NCI-H1105 treated with DMSO at 0.1 percent for 48 hours (cell line): ENCODE results near the gene ASTL.

Source experiments
- DNase-seq: peaks from one replicate; lab custom pipeline; 2025; lab: John Stamatoyannopoulos, UW

ASTL gene

DNA sequence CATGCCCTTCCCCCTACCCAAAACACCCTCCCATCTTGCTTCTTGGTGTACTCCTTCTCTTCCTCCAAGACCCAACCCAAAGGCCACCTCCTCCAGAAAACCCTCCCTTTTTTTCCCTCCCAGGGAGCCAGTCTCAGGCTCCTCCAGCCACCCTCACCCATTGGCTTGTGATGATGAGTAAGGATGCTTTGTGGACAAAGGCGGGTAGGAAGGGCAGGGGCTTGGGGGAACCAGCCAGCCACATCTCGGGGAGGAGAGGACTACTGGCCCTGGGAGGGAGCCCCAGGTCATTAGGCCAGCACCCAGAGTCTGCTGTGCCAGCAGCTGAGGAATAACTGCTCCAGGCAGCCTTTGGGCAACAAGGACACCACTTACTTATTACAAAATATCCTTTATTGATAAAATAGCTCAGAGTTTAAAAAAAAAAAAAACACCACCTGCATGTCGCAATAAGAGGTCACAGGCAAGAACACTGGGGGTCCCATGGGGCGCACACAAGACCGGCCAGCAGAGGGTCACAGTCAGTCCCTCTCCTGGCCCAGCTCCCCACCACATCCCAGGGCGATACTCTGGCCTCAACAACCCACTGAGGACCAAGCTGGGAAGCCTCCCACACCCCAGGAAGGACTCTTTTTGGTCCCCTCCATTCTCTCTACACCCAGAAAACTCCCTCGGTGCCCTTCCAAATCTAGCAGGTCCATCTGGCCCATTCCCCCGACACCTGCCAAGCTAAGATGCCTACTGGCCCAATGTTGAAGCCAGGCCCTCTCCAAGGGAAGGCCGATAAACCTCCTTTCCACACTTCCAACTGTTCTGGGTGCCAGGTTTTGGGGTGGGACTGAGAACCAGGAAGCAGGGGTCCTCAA lies 25.6 kb downstream of the ASTL start:
- no peak for DNase-seq

- no peak for DNase-seq
Observed at GRCh38 chr2:96111823-96112500, 26.3 kb downstream of the ASTL start.

- DNase-seq = no peak
Observed at GRCh38 chr2:96111257-96111640, 27.1 kb downstream of the ASTL start.

- DNase-seq = no peak
Observed at GRCh38 chr2:96110621-96111256, 27.6 kb downstream of the ASTL start.

DNA sequence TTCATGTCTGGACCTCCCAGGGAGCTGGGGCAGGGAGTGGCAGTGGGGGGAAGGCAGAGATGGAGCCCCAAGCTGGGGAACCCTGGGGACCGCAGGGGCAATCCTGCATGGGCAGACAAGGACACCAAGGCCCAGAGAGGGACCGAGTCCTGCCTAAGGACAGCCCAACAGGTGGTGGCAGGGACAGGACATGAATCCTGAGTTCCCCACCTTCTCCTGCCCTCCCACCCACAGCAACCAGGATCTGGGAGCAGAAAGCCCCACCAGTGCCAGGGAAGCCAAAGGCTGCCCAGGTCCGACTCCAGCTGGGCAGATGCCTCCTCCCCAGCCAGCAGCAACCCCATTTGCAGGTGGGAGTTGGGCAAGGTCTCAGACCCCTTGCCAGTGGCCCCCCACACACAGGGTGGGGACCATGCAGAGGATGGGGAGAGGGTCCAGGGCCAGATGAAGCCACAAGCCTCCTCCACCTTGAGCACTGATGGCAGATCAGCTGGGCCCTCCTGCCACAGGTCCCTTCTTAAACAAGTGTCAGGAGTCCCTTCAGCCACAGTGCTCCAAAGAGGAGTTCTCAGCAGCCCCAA lies 28.3 kb downstream of the ASTL start:
- DNase-seq = no peak

GRCh38 chr2:96109361-96109680 lies 29.0 kb downstream of the ASTL start:
- no peak for DNase-seq

DNA sequence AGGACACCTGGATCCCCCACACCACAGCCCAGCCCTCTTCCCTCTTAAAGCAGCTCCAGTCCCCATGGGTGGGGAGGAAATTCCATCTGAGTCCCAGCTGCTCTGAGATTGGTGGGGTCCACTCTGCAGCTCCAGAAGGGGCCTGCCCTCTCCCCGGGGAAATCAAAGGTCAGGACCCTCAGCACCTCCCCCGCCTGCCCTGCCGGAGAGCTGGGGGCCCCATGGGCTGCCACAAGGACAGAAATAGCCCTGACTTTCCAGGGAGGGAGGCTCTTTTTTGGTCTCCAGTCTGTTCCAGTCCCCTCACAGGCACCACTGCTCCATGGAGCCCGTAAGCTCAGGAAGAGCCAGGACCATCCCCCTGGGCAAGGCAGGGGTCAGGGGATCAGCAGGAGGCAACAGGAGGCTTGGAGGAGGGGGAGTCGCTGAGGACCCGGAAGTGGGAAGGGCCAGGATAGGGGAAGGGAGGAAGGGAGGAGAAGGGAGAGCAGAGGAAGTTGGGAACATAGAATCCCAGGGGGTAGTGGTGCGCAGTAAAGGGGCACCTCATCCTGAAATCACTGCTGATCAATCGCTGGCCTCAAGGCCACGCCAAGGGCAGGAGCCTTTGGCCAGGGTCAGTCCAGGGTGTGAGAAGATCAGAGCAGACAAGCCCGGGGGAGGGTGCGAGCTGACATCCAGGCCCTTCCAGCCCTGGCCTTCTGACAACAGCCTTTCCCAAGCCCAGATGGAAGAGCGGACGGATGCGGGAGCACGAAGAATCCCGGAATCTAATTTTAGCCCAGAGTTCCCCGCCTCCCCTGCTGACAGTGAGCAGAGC lies 29.6 kb downstream of the ASTL start:
- no peak for DNase-seq

DNA sequence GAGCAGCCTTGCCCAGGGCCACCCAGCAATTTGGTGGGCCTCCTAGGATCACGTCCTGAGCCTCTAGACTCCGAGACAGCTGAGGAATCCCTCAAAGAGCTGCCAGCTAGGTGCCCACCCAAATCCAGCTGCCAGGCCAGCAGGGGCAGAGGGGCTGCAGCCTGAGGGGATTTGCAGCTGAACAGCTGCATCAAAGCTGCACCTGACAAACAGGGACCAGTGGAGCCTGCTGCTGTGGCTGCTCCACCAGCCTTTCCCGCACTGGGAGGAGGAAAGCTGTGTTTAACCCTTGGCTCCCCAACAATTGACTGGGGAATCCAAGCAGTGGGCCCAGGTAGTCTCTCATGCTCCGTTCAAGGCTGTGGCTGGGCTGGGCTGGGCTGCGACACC lies 30.2 kb downstream of the ASTL start:
- DNase-seq = no peak

- DNase-seq = no peak
Observed at GRCh38 chr2:96107708-96108065, 30.6 kb downstream of the ASTL start.

DNA sequence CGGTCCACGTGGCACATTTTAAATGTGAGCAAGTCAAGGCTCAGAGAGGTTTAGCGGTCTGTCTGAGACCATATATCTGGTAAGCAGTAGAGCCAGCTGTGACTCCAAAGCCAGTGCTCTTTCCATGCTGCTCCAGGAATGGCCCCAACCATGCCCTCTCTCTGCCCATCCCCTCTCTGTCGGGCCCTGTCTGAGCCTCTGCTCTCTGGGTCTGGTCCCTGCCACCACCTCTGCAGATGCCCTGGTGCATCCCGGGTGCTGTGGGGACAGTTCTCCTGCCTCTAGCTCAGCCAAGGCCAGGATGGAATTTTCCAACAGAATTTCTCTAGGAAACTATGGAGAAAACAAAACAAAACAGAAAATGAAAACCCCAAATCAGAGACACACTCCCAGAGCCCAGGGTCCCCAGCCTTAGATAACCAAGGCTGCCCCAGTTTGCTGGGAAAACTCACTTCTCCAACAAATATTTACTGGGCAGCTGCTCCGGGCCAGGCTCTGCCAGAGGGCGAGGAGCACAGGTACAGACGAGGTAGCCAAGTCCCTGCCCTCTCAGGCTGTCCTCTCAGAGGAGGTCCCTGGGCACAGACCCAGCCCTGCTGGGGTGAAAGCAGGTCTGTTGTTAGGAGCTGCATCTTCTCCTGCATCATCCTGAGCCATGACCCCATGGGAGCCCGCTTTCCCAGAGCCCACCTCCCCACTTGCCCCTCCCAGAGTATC lies 31.2 kb downstream of the ASTL start:
- DNase-seq = no peak

GRCh38 chr2:96105994-96106715 lies 32.1 kb downstream of the ASTL start:
- DNase-seq = no peak

- DNase-seq = no peak
Observed at GRCh38 chr2:96105152-96105915, 33.0 kb downstream of the ASTL start.

DNA sequence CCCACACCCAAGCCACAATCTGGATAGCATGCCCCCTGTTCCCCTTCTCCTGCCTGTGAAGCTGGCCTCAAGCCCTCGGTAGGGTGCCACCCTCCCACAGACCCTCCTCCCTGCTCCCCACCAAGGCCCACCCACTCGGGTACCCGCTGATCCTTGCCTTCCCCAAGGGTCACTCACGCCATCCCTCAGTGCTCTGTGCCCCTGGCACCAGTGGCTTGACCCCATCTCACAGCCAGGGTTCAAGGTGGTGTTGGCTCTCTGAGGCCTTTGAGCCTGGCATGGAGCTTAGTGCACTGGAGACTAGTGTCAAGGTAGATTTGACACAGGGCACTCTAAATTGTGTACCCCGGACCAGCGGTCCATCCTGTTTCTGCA lies 33.8 kb downstream of the ASTL start:
- DNase-seq = no peak

DNA sequence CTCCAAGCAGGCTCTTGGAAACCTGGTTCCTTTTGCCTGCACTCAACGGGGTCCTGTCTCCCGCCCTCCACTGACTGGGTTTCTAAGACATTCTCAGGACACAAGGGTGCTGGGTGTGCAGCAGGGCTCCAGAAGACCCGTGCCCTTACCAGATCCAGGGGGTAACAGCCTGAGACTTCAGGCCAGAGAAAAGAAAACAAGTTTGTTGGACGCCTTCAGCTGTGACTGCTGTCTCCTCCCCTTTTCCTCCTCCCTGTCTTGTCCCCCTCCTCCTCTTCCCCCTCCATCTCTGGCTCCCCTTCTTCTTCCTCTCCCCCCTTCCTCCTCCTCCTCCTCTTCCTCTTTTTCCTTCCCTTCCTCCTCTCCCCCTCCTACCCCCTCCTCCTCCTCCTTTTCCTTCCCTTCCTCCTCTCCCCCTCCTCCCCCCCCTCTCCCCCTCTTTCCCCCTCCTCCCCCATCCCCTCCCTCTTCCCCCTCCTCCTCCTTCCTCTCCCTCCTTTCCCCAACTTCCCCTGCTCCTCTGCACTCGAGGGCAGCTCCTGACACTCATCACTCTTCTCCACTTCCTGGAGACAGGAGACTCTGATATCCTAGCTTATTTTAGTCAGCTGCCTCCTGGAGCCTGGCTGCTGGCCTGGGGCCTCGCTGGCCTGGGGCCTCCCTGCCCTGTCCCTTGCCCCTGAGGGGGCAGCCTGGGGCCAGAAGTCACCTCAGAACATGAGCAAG lies 34.4 kb downstream of the ASTL start:
- DNase-seq = no peak

DNA sequence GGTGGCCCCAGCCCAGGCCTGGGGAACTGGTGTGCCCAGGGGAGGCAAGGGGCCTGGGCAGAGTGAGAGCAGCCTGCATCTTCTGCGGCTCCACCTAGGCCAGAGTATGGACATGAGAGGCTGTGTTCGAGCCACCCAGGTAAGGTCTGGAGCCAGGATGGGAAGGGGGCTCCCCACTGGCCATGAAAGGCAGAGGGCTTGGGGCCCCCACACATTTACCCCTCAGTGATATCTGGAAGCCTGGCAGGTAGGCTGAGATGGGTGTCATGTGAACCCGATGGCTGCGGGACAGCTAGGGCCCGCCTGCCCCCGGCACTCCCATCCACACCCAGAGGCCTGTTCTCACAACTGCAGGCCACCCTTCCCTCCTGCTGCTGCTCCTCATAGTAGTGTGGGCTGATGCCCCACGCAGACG lies 35.1 kb downstream of the ASTL start:
- DNase-seq = no peak

DNA sequence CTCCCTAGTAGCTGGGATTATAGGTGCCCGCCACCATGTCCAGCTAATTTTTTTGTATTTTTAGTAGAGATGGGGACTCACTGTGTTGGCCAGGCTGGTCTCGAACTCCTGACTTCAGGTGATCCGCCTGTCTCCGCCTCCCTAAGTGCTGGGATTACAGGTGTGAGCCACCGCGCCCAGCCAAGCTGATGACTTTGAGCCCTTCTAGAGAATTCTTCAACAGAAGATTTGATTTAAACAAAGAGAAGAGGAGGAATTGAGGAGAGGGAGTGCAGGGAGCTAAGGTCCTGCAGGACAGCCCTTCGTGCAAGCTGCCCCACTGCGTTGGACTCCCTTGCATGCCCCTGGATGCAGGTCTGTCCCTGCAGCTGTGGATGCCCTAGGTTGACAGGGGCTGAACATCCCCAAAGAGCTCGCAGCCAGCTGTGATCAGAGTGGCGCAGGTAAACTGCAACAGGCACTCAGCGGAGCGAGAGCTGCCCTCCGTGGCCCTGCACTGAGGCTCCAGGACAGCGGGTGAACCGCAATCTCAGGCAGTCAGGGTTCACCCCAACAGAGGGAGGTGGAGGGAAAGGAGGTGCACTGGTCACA lies 35.6 kb downstream of the ASTL start:
- DNase-seq = no peak

DNA sequence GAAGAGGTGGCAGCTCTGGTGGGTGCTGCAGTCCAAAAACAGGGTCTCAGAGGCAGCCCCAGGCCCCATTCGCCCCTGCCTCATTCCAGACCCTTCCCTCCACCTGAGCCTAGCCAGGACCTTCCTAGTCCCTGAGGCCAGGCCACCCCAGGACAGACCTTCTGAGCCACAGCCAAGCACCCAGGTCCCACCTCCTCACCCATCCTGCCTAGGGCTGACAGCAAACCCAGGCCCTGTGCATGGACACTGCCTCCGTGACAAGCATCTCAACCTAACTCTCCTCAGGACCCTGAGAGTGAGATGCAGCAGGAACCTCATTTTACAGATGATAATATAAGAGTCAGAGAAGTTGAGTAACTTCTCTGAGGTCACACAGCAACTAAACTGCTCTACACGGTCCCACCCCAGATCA lies 37.4 kb downstream of the ASTL start:
- no peak for DNase-seq

DNA sequence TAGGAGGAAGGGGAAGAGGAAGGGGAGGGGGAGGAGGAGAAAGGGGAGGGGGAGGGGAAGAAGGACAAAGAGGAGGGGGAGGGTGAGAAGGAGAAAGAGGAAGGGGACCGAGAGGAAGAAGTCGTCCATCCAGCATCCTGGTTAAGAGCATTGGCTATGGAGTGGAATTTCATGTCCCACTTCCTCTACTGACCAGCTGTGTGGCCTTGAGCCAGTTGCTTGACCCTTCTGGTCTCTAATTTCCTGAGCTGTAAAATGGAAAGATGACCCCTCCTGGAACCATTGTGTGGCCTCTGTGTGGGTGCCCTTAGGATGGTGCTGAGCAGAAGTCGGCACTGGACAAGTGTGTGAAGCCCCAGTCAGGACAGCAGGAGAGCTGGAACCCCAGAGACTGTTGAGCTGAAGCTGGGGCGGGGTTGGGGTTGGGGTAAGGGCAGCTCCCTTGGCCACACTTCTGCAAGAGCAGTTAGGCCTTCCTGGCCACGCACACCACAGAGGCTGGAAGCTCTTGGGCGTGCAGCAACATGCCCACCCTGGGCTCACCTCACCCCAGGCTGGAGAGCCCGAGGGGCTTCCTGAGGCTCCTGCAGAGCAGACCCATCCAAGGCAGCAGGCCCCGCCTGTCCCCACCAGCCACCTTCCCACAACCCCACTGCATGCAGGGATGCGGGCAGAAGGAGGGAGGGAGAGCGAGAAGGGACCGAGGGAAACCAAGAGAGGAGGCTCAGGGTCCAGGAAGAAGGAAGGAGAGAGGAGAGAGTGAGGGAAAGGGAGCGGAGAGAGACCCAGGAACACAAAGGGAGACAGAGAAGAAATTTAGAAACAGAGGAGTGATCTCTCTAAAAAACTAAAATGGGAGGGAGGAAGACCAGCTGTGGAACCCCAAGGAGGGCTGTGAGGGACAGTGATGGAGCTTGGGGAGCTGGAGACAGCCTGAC lies 38.2 kb downstream of the ASTL start:
- DNase-seq = no peak
